Endothelial cell of hepatic sinusoid (primary cell): ENCODE data around the gene PLA2G2C.
"Not testable (repeated sequence)": the region's sequence is repeated elsewhere in the genome, so short reads cannot be mapped to it uniquely, and the experiment has no call there.

Experiments used
- in situ Hi-C: cut with HindIII; loops from 2 replicates; pipeline ENCODE4 v1.10.0; 2017; ENCODE audit warnings: low sequenced_read_pairs

The PLA2G2C gene

GRCh38 chr1:20185834-20186782, at the start of gene PLA2G2C, which contains the start of gene UBXN10:
TSS of gene PLA2G2C (minus strand) at chr1:20186518. CDS start at chr1:20177363, 9,155 bp downstream.
TSS of gene UBXN10 (plus strand) at chr1:20186096. CDS start at chr1:20190562, 4,466 bp downstream.
- in situ Hi-C loops: no loop called here

GRCh38 chr1:20234788-20235535, 48.6 kb upstream of the PLA2G2C start:
- in situ Hi-C loops: no loop called here

GRCh38 chr1:20233866-20234265, 47.5 kb upstream of the PLA2G2C start:
- in situ Hi-C loops: no loop called here

- in situ Hi-C loops: no loop called here
Observed at GRCh38 chr1:20233394-20233793, 47.1 kb upstream of the PLA2G2C start.

GRCh38 chr1:20232564-20232963, 46.2 kb upstream of the PLA2G2C start:
- in situ Hi-C loops: not testable (repeated sequence)

GRCh38 chr1:20229171-20229570, 42.9 kb upstream of the PLA2G2C start:
- in situ Hi-C loops: no loop called here

GRCh38 chr1:20228314-20228825, 42.1 kb upstream of the PLA2G2C start:
- in situ Hi-C loops: no loop called here

- in situ Hi-C loops: no loop called here
Observed at GRCh38 chr1:20227704-20228103, 41.4 kb upstream of the PLA2G2C start.

- in situ Hi-C loops: no loop called here
Observed at GRCh38 chr1:20224546-20224945, 38.2 kb upstream of the PLA2G2C start.

- in situ Hi-C loops: no loop called here
Observed at GRCh38 chr1:20223551-20224419, 37.5 kb upstream of the PLA2G2C start.

GRCh38 chr1:20223106-20223505, 36.8 kb upstream of the PLA2G2C start:
- in situ Hi-C loops: no loop called here

GRCh38 chr1:20220036-20220435, 33.7 kb upstream of the PLA2G2C start:
- in situ Hi-C loops: no loop called here

- in situ Hi-C loops: loop anchor here (5.0 to 10.0 kb wide), 2 partner anchors 88 to 226 kb away; no protein-coding TSS in a partner anchor
Observed at GRCh38 chr1:20219053-20219452, 32.7 kb upstream of the PLA2G2C start.

GRCh38 chr1:20216574-20216973, 30.3 kb upstream of the PLA2G2C start:
- in situ Hi-C loops: loop anchor here (5.0 to 10.0 kb wide), 2 partner anchors 91 to 228 kb away; no protein-coding TSS in a partner anchor

- in situ Hi-C loops: loop anchor here (5.0 to 10.0 kb wide), 2 partner anchors 92 to 229 kb away; no protein-coding TSS in a partner anchor
Observed at GRCh38 chr1:20215716-20216115, 29.4 kb upstream of the PLA2G2C start.

GRCh38 chr1:20212685-20213331, 26.5 kb upstream of the PLA2G2C start:
- in situ Hi-C loops: loop anchor here (10.0 kb wide), 1 partner anchor 232 kb away; no protein-coding TSS in a partner anchor

GRCh38 chr1:20212085-20212684, 25.9 kb upstream of the PLA2G2C start:
- in situ Hi-C loops: loop anchor here (10.0 kb wide), 1 partner anchor 233 kb away; no protein-coding TSS in a partner anchor

GRCh38 chr1:20211511-20211931, 25.2 kb upstream of the PLA2G2C start:
- in situ Hi-C loops: loop anchor here (10.0 kb wide), 1 partner anchor 233 kb away; no protein-coding TSS in a partner anchor
